ENCODE data around the gene DOK3.

Gene DOK3

GRCh38 chr5:177500685-177501522 lies 8.7 kb downstream of the DOK3 start:
- no peak for TF ChIP-seq TAF1 (IDR thresholded peaks at IDR 0.05; ENCODE audit: borderline replicate concordance, insufficient read depth, low read length)
- no peak for TF ChIP-seq REST (IDR thresholded peaks at IDR 0.05; ENCODE audit: insufficient read depth in 1 of 2, low read depth in 2 of 2, low read length in 2 of 2)
- TF ChIP-seq POLR2AphosphoS5 (IDR thresholded peaks at IDR 0.05; ENCODE audit: low read depth, low read length) = no peak
- TF ChIP-seq FOXP2 (optimal IDR thresholded peaks at IDR 0.05; ENCODE audit: borderline replicate concordance, extremely low read depth, extremely low read length, insufficient read depth) = no peak
- no peak for TF ChIP-seq SIN3A (IDR thresholded peaks at IDR 0.05; ENCODE audit: borderline replicate concordance, insufficient read depth, low read length)

- TF ChIP-seq SIN3A (IDR thresholded peaks at IDR 0.05; ENCODE audit: borderline replicate concordance, insufficient read depth, low read length) (no peak), TAF1 (IDR thresholded peaks at IDR 0.05; ENCODE audit: borderline replicate concordance, insufficient read depth, low read length) (no peak), POLR2AphosphoS5 (IDR thresholded peaks at IDR 0.05; ENCODE audit: low read depth, low read length) (no peak)
Measured at GRCh38 chr5:177499842-177500241, 9.8 kb downstream of the DOK3 start.

- TF ChIP-seq FOXP2 (optimal IDR thresholded peaks at IDR 0.05; ENCODE audit: borderline replicate concordance, extremely low read depth, extremely low read length, insufficient read depth) = no peak
- TF ChIP-seq TAF1 (IDR thresholded peaks at IDR 0.05; ENCODE audit: borderline replicate concordance, insufficient read depth, low read length) = no peak
- TF ChIP-seq SIN3A (IDR thresholded peaks at IDR 0.05; ENCODE audit: borderline replicate concordance, insufficient read depth, low read length) = no peak
- no peak for TF ChIP-seq REST (IDR thresholded peaks at IDR 0.05; ENCODE audit: insufficient read depth in 1 of 2, low read depth in 2 of 2, low read length in 2 of 2)
- TF ChIP-seq POLR2AphosphoS5 (IDR thresholded peaks at IDR 0.05; ENCODE audit: low read depth, low read length) = no peak
Measured at GRCh38 chr5:177498013-177498787, 11.4 kb downstream of the DOK3 start.

- TF ChIP-seq FOXP2 (optimal IDR thresholded peaks at IDR 0.05; ENCODE audit: borderline replicate concordance, extremely low read depth, extremely low read length, insufficient read depth) (no peak), REST (IDR thresholded peaks at IDR 0.05; ENCODE audit: insufficient read depth in 1 of 2, low read depth in 2 of 2, low read length in 2 of 2) (no peak), SIN3A (IDR thresholded peaks at IDR 0.05; ENCODE audit: borderline replicate concordance, insufficient read depth, low read length) (peak; percentile 48; the same call in 1 of the 2 replicates), POLR2AphosphoS5 (IDR thresholded peaks at IDR 0.05; ENCODE audit: low read depth, low read length) (peak; percentile 97), TAF1 (IDR thresholded peaks at IDR 0.05; ENCODE audit: borderline replicate concordance, insufficient read depth, low read length) (peak; percentile 95)
Measured at GRCh38 chr5:177497292-177498012, 12.2 kb downstream of the DOK3 start, which contains the start of gene PDLIM7. PDLIM7 (minus strand) TSS chr5:177497604; CDS start chr5:177496512, 1,092 bp downstream.

- TF ChIP-seq SIN3A (IDR thresholded peaks at IDR 0.05; ENCODE audit: borderline replicate concordance, insufficient read depth, low read length) (no peak; the same call in 1 of the 2 replicates), POLR2AphosphoS5 (IDR thresholded peaks at IDR 0.05; ENCODE audit: low read depth, low read length) (no peak; the same call in 1 of the 2 replicates), FOXP2 (optimal IDR thresholded peaks at IDR 0.05; ENCODE audit: borderline replicate concordance, extremely low read depth, extremely low read length, insufficient read depth) (no peak), REST (IDR thresholded peaks at IDR 0.05; ENCODE audit: insufficient read depth in 1 of 2, low read depth in 2 of 2, low read length in 2 of 2) (no peak), TAF1 (IDR thresholded peaks at IDR 0.05; ENCODE audit: borderline replicate concordance, insufficient read depth, low read length) (peak; percentile 23; the same call in 1 of the 2 replicates)
Measured at GRCh38 chr5:177496727-177497291, 12.8 kb downstream of the DOK3 start.

Data from PFSK-1 (cell line).